Panc1 (cell line): Measurements from ENCODE around the gene PAX5. TPM values are rescaled to one million over a fixed set of nuclear protein-coding genes. Genes with fewer than 3 reads are reported as not detected.

Experiments
- ATAC-seq: fragments of 200-7000 bp; cut with Tn5 transposase; 2 replicates; pipeline ENCODE4 v1.9.1; 2020; ENCODE audit warnings: mild to moderate bottlenecking, moderate library complexity
- BruUV-seq: library from RNA; stranded (reverse); fragments of 400-500 nt; replicated peaks from 2 replicates; lab custom pipeline; 2021; lab: Mats Ljungman, UMichigan
- CTCF ChIA-PET: fragments of 300-600 bp; sonication (Branson Sonifier 250); formaldehyde crosslinking; loops from one replicate; lab custom pipeline; 2022; ENCODE audit warnings: antibody characterized with exemption; lab: Charles Lee
- POLR2A ChIA-PET: fragments of 300-600 bp; sonication (Branson Sonifier 250); formaldehyde crosslinking; loops from one replicate; lab custom pipeline; 2022; ENCODE audit warnings: antibody characterized with exemption; lab: Charles Lee
- DNase-seq: peaks from one replicate; pipeline ENCODE4 v3.0.0-alpha.2; 2010; ENCODE audit warnings: low read depth, low spot score
- H3K27ac ChIP-seq: 2 replicates; pipeline ENCODE4 v1.5.1; 2011; ENCODE audit warnings: mild to moderate bottlenecking, low read length, inconsistent platforms
- H3K27me3 ChIP-seq: fragments of 200-500 bp; sonication (Bioruptor generic); 2 replicates; pipeline ENCODE4 v1.6.0; 2014; ENCODE audit warnings: low read length, inconsistent platforms; ENCODE audit not compliant: control insufficient read depth, insufficient read depth
- H3K36me3 ChIP-seq: fragments of 200-500 bp; sonication (Bioruptor generic); 2 replicates; pipeline ENCODE4 v1.5.1; 2014; ENCODE audit warnings: inconsistent platforms, mild to moderate bottlenecking, low read length, moderate library complexity; ENCODE audit not compliant: control insufficient read depth, insufficient read depth
- H3K4me1 ChIP-seq: 2 replicates; pipeline ENCODE4 v1.5.1; 2011; ENCODE audit warnings: inconsistent platforms, mild to moderate bottlenecking, low read length, moderate library complexity; ENCODE audit not compliant: control insufficient read depth, insufficient read depth
- H3K4me3 ChIP-seq, 2 experiments: 2 replicates each; pipeline ENCODE4 v1.5.1; 2011 to 2012; ENCODE audit warnings: low read depth in 2 of 2, low read length in 2 of 2, mild to moderate bottlenecking in 2 of 2, inconsistent platforms in 1 of 2, moderate library complexity in 1 of 2
- H3K9me3 ChIP-seq: fragments of 200-500 bp; sonication (Bioruptor generic); 2 replicates; pipeline ENCODE4 v1.5.1; 2014; ENCODE audit warnings: low read depth, mild to moderate bottlenecking, inconsistent platforms, low read length, moderate library complexity; ENCODE audit not compliant: control insufficient read depth, insufficient read depth
- CTCF ChIP-seq: fragments of 450-650 bp; IDR thresholded peaks from 2 replicates; pipeline ENCODE4 v1.5.1; 2017; ENCODE audit warnings: mild to moderate bottlenecking
- POLR2AphosphoS5 ChIP-seq: IDR thresholded peaks from 2 replicates; pipeline ENCODE4 v1.6.1; 2012; ENCODE audit warnings: mild to moderate bottlenecking, low read depth, low read length, moderate library complexity
- REST ChIP-seq, 2 experiments: IDR thresholded peaks; 2 replicates each; pipeline ENCODE4 v1.6.1; 2011 to 2012; ENCODE audit warnings: low read depth in 2 of 2, control low read depth in 1 of 2, low read length in 1 of 2, mild to moderate bottlenecking in 1 of 2, moderate library complexity in 1 of 2; ENCODE audit not compliant: insufficient read depth in 1 of 2
- SIN3A ChIP-seq: IDR thresholded peaks from 2 replicates; pipeline ENCODE4 v1.6.1; 2012; ENCODE audit warnings: low read depth, mild to moderate bottlenecking, low read length, moderate library complexity, borderline replicate concordance; ENCODE audit not compliant: insufficient read depth
- TCF7L2 ChIP-seq: IDR thresholded peaks from 2 replicates; pipeline ENCODE4 v1.6.1; 2011; ENCODE audit warnings: mild to moderate bottlenecking, low read depth, low read length, inconsistent platforms
- in situ Hi-C: cut with HindIII; loops from 2 replicates; pipeline ENCODE4 v1.10.0; 2016; ENCODE audit warnings: low sequenced_read_pairs, low pct_unique_long_range_greater_than_20kb
- intact Hi-C: fragments of 100-400 bp; cut with micrococcal nuclease; formaldehyde crosslinking; loops from one replicate; pipeline ENCODE4 v1.10.0; 2022; ENCODE audit not compliant: unreplicated experiment
- total RNA-seq: library from RNA; stranded (reverse); gene quantifications from one replicate; pipeline ENCODE4 v1.2.1, GENCODE V29; 2021; ENCODE audit not compliant: unreplicated experiment

PAX5 gene
- total RNA-seq, 1 experiment from 2014 or later, result 0.39 TPM

- CTCF ChIA-PET, result no interaction called here
These were observed 71.4 kb downstream of the PAX5 start for GRCh38 chr9:36962691-36963090.

DNA sequence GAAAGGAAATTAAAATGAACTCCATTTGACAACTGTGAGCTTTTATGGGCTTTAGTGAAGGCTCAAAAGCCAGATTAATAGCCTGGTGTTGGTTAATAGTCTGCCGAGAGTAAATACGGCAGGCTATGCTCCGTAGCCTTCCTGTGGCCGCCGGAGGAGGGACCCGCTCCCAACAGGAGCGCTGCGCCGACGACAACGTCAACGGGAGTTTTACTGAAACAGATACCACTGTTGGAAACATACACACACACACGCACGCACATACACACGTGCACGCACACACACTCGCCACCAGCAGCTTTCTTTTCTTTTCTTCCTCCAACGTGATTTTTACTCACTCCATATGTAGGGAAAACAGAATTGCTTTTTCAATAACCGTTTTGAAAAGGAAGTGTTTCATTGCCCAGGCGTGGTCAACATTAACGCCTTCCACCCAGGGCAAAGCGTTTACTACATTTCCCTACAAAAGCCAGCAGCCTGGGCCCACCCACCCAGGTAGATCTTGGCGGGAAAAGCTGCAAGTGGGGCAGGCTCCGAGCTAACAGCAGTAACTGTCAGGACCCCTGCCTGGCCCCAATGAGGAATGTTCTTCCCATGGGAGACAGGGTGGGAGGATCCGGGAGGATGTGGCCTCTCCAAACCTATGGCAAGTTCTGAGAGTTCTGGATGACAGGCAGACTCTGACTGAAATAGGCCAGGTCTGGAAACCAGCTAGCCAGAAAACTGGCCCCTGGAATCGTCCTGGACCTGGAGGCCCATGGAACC is 72.3 kb downstream of the PAX5 start:
- BruUV-seq, result no TSS peak
- ChIA-PET POLR2A (no interaction called here), CTCF (no interaction called here)
- no peak overlapping the region for H3K4me3 ChIP-seq
- TF ChIP-seq REST (IDR thresholded peaks at IDR 0.05; ENCODE audit: insufficient read depth in 1 of 2, low read depth in 2 of 2, low read length in 1 of 2) (no peak), TCF7L2 (no peak), POLR2AphosphoS5 (no peak), CTCF (no peak), SIN3A (no peak)
- intact Hi-C loops (no loop called here), in situ Hi-C loops (no loop called here)
- no peak overlapping the region for H3K27ac ChIP-seq
- H3K4me1 ChIP-seq, result no peaks in the 10 kb centered on the region
- H3K36me3 ChIP-seq, result no peaks in the 10 kb centered on the region
- no peaks in the 10 kb centered on the region for H3K9me3 ChIP-seq
- no peak for ATAC-seq
- H3K27me3 ChIP-seq, result peaks cover 2% of the 10 kb centered on the region
- no peak for DNase-seq

More at GRCh38 chr9:36962691-36963090, 71.4 kb downstream of the PAX5 start:
- ATAC-seq (no peak), DNase-seq (no peak)
- no peak for TF ChIP-seq TCF7L2
- no peak for TF ChIP-seq REST (IDR thresholded peaks at IDR 0.05; ENCODE audit: insufficient read depth in 1 of 2, low read depth in 2 of 2, low read length in 1 of 2)
- TF ChIP-seq POLR2AphosphoS5, result no peak
- no peak for TF ChIP-seq SIN3A
- TF ChIP-seq CTCF, result no peak
- no TSS peak for BruUV-seq
- no peak overlapping the region for H3K4me3 ChIP-seq
- H3K27ac ChIP-seq, result no peak overlapping the region
- intact Hi-C loops (no loop called here), in situ Hi-C loops (no loop called here)
- POLR2A ChIA-PET, result no interaction called here
- no peaks in the 10 kb centered on the region for H3K27me3 ChIP-seq
- no peaks in the 10 kb centered on the region for H3K9me3 ChIP-seq
- no peaks in the 10 kb centered on the region for H3K36me3 ChIP-seq
- no peaks in the 10 kb centered on the region for H3K4me1 ChIP-seq
